ENCODE data around the gene PRR11.
"Not testable (repeated sequence)": the region's sequence is repeated elsewhere in the genome, so short reads cannot be mapped to it uniquely, and the experiment has no call there.

Gene PRR11

DNA sequence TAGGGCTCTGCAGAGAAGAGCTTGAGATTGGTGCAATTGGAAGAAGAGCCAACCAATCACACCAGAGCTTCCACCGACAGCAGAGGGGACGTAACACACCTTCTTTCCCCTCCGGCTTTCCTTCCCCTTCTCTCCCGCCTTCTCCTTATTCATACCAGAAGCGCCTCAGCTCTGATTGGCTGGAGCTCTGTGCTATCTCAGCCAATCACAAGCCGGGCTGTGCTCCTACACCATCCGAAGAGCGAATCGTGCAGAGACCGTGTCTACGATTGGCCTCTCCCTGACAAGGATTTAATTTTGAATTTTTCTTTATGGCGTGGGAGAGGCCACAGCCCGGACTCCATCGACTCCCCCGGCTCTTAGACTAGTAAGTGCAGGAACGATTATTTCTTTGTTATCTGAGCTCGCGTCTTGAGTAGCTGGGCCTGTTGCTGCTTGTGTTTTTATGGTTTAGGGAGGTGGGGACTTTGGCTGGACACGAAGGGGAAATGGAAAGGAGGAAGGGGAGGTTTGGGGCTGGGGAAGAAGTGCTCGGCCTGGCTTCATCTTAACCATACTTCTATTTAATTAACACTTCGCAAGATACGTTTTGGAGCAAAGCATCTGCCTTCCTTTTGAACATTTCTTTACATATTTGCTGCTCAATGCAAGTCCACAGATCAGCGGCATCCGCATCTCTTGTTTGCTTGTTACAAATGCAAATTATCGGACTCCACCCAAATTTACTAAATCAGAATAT lies at the start of gene PRR11:
Gene PRR11, plus strand, starts transcription at position 308 of the 739 bp plus-strand sequence. CDS start 14,007 bp downstream, outside the sequence.
- DNase-seq (ENCODE audit: low read depth), result peak; percentile 88

- peak; percentile 51 for DNase-seq (ENCODE audit: low read depth)
Observed at GRCh38 chr17:59105852-59106462, 49.6 kb upstream of the PRR11 start.

DNA sequence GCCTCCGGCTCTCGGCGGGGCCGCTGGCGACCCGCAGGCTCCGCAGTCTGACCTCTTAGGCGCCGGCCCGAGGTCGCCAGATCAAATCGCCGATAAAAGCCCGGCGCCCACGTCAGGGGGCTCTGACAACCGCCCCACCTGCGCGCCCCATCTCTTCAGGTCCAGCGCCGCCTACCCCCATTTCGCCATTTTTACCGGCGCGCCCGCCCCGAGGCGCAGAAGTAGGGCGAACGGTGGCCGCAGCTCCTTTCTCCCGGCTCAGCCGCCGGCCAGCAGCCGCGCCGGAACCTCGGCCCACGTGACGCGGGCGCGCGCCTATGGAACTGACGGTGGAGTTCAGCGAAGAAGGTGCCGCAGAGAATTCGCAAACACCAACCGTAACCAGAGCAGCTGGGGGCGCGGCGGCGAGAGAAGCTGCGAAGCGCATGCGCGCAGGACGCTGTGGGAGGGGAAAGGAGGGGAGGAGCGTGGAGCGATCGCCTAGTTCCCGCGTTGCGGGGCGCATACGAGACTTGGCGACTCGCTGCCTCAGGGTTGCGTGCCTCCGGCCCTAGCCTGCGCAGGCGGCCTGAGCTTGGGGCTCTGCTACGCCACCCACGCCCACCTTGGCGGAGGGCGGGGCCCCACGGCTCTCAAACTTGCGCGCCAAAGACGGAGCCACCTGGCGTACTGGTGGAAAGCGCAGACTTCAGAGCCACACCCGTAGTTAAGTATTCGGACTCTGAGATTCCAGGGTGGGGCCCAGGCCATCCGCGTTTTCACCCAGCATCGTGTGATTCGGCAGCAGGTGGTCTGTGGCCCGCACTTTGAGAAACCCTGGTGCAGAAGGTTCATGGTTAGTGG lies 48.9 kb upstream of the PRR11 start, which contains the start of gene TRIM37:
Gene TRIM37, minus strand, starts transcription at position 418 of the 843 bp plus-strand sequence. CDS start 419 bp downstream, outside the sequence.
- DNase-seq (ENCODE audit: low read depth), result peak; percentile 98

GRCh38 chr17:59107306-59107670 lies 48.3 kb upstream of the PRR11 start:
- DNase-seq (ENCODE audit: low read depth), result no peak

GRCh38 chr17:59108400-59109102 lies 47.0 kb upstream of the PRR11 start:
- DNase-seq (ENCODE audit: low read depth), result no peak

DNA sequence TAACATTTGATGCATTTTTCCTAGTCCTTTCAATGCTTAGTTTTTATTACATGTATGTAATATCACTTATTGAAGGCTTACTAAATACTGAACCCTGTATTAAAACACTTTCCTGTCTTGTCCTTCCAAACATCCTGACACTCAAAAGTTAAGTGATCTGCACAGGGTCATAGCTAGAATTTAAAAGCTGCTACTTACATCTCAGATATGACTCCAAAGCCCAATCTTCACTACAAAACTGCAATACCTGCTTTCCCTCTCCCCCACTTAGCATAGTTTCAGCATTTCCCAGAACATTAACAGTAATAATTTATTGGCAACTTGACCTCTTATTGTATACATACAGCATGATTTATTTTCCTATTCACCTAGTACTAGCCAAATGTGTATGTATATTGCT lies 44.6 kb upstream of the PRR11 start:
- DNase-seq (ENCODE audit: low read depth), result no peak

DNA sequence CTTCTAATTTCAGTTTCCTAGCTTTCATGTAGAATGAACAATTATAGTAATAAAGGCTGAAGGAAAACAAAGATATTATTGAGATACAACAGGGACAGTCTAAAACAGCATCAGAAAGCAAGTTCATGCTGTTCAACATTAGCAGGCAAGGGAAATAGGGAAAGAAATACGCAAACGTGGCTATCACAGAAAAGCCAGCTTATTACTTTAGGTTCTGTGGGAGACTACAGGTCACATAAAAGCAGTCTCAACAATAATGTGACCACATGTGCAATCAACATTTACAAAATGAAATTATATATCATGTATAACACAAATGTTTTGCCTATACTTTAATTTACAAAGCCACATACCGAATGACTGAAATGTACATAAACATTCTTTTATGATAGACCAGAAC lies 44.0 kb upstream of the PRR11 start:
- DNase-seq (ENCODE audit: low read depth), result no peak

GRCh38 chr17:59115474-59115873 lies 40.1 kb upstream of the PRR11 start:
- DNase-seq (ENCODE audit: low read depth), result no peak

DNA sequence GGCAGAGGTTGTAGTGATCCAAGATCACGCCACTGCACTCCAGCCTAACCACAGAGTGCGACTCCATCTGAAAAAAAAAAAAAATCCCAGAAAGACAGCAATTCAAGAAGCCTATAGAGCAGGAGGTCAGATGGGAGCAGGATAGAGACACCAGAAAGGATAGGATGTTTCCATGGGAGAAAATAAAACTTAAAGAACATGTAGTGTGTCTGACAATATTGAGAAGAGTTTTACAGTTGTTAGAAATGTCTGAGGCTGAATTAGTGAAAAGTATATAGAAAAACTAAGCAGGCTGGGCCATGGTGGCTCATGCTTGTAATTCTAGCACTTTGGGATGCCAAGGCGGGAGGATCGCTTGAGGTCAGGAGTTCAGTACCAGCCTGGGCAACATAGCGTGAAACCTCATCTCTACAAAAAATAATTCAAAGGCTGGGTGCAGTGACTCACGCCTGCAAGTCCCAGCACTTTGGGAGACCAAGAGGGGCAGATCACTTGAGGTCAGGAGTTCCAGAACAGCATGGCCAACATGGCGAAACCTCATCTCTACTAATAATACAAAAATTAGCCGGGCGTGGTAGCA lies 33.6 kb upstream of the PRR11 start:
- no peak for DNase-seq (ENCODE audit: low read depth)

- DNase-seq (ENCODE audit: low read depth), result no peak
Observed at GRCh38 chr17:59124665-59125064, 30.9 kb upstream of the PRR11 start.

GRCh38 chr17:59126809-59127417 lies 28.6 kb upstream of the PRR11 start:
- no peak for DNase-seq (ENCODE audit: low read depth)

DNA sequence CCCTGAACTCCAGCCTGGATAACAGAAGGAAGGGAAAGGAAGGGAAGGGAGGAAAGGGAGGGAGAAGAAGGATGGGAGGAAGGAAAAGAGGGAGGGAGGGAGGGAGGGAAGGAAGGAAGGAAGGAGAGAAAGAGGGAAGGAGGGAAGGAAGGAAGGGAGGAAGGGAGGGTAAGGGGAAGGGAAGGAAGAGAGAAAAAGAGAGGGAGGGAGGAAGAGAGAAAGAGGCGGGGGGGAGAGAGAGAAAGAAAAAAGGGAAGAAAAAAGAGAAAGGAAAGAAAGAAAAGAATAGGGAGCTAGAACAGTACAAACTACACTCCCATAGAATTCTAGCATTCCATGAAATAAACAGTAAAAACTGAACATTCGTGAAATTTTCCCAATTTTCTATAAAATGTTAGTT lies 25.7 kb upstream of the PRR11 start:
- DNase-seq (ENCODE audit: low read depth), result no peak

DNA sequence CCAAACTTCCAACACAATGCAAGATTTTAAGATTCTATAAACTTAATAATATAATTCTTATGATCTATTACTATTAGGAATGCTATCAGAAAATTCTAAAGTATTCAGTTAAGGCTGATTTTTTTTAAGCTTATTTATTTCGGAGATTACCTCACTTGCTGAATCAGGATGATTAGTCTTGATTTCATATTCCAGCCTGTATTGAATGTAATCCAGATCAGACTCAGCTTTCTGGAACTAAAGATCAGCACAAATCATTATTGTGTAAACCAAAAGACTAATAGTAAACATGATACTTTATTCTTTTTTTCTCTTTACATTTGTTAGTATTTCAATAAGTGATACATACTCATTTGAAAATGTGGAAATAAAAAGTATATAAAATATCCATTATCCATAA lies 24.4 kb upstream of the PRR11 start:
- DNase-seq (ENCODE audit: low read depth), result no peak

DNA sequence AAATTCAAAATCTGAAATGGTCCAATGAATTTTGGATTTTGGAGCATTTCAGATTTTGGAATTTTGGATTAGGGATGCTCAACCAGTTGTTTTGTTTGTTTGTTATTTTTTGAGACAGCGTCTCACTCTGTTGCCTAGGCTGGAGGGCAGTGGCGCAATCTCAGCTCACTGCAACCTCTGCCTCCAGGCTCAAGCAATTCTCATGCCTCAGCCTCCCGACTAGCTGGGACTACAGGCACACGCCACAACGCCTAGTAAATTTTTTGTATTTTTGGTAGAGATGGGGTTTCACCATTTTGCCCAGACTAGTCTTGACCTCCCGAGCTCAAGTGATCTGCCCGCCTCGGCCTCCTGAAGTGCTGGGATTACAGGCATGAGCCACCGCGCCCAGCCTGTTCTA lies 17.2 kb upstream of the PRR11 start:
- not testable (repeated sequence) for DNase-seq (ENCODE audit: low read depth)

DNA sequence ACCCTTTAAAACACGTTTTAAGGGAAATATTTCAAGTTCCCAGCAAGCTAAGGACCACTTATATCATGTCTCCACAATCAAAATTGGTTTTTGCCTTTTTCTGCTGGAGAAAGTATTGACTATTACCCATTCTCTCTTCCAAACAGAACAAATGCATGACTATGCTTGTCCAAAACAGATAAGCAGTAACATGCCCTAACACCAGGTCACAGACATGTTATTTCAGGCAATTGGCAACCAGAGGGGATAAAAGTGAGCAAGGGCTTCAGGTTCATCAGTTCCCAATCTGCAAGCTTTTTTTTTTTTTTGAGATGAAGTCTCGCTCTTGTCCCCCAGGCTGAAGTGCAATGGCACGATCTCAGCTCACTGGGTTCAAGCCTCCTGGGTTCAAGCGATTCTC lies 15.6 kb upstream of the PRR11 start:
- no peak for DNase-seq (ENCODE audit: low read depth)

DNA sequence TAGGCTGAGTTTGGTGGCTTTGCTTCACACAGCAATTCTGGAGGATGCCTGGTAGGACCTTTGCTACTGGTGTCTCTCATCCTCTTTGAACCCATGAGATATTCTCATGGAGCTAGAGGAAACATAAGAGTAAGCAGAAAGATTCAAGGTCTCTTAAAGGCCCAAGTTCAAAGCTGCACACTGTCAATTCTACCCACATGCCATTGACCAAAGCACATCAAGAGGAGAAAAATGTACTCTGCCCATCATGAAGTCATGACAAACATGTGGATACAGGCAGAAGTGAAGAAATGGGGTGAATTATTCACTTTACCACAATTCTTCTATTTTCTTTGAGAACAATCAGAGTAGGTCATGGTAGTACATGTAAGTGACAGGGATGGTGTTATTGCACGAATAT lies 13.7 kb upstream of the PRR11 start:
- DNase-seq (ENCODE audit: low read depth), result no peak

DNA sequence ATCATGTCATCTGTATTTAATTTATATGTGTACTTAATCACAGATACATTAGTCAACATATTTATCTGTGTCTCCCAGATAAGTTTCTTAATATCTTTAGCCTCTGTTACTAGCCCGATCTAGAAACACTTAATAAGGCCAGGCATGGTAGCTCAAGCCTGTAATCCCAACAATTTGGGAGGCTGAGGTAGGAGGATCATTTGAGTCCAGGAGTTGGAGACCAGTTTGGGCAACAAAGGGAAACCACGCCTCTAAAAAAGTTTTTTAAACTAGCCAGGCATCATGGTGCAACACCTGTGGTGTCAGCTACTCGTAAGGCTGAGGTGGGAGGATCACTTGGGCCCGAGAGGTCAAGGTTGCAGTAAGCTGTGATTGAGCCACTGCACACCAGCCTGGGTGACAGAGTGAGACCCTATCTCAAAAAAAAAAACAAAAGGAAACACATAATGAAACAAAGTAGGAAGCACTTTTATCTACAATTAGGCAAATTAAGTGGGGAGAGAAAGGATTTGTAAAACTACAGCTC lies 9.9 kb upstream of the PRR11 start:
- no peak for DNase-seq (ENCODE audit: low read depth)

- no peak for DNase-seq (ENCODE audit: low read depth)
Observed at GRCh38 chr17:59149051-59149450, 6.5 kb upstream of the PRR11 start.

DNA sequence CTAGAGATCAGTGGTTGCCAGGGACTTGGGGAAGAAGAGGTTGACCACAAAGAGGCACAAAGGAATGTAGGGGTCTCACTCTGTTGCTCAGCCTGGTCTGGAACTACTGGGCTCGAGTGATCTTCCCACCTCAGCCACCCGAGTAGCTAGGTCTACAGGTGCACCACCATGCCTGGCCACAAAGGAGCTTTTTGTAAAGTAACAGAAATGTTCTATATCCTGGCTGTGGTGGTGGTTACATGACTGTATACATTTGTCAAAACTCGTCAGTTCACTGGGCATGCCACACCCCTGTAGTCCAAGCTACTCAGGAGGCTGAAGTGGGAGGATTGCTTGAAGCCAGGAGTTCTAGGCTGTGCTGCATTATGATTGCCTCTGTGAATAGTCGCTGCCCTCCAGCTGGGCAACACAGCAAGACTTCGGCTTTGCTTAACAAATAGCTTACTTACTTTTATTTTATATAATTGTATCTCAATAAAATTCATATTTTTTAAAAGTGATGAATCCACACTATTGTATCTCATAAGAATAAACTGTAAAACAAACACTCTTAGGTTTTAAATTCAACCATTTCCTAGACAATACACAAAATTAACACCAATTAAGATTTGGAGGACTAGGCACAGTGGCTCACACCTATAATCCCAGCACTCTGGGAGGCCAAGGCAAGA lies 5.6 kb upstream of the PRR11 start:
- no peak for DNase-seq (ENCODE audit: low read depth)

DNA sequence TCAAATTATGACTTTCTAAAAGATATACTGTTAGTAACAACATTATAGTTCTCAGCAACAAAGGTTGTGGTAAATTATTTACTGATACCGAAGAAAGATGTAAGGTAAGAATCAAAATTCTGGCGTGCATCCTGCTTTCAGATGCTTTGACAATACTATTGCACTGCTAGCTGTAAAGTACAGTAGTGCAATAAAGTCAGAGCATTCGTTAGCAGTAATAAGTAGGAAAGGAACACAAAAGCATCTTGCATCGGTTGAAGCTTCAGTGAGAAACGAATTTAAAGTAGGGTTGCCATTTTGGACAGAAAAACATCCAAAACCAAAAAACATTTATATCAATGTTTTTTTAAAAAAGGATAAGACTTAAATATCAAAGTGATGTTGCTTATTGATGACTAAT lies 4.5 kb upstream of the PRR11 start:
- DNase-seq (ENCODE audit: low read depth), result no peak

DNA sequence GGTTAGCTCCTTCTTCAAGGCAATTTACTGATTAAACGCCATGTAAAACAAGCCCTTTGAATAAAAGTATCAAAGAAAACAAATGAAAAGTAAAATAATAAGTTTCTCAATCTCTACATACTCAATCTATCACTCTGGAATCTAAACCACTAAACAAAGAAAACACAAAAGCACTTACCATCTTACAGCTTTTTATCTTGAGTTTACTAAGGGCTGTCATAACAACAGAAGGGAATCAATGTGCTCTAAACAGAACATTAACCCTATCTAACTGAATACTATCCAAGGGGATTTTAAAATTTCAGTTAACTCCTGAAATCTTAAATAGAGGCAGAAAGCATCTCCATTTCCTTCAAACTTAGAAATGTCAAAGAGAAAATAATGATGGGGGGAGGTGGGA lies 4.0 kb upstream of the PRR11 start:
- no peak for DNase-seq (ENCODE audit: low read depth)
